Astrocyte of the cerebellum (primary cell): ENCODE measurements around the gene BBOF1.

Experiments
- DNase-seq: peaks from one replicate; pipeline ENCODE4 v3.0.0-alpha.2; 2011; ENCODE audit warnings: low read depth
- H3K4me3 ChIP-seq: 2 replicates; pipeline ENCODE4 v1.5.1; 2011; ENCODE audit warnings: mild to moderate bottlenecking, low read depth, low read length, moderate library complexity
- CTCF ChIP-seq: IDR thresholded peaks from 2 replicates; pipeline ENCODE4 v1.5.1; 2012; ENCODE audit warnings: low read length, low read depth, moderate library complexity, mild to moderate bottlenecking; ENCODE audit errors: missing control alignments
- in situ Hi-C: cut with HindIII; loops from 2 replicates; pipeline ENCODE4 v1.10.0; 2017; ENCODE audit warnings: low sequenced_read_pairs

BBOF1 gene

GRCh38 chr14:74029136-74029535 lies 10.0 kb downstream of the BBOF1 start:
- no peak overlapping the region for H3K4me3 ChIP-seq
- no peak for TF ChIP-seq CTCF
- in situ Hi-C loops = no loop called here
- DNase-seq = no peak

DNA sequence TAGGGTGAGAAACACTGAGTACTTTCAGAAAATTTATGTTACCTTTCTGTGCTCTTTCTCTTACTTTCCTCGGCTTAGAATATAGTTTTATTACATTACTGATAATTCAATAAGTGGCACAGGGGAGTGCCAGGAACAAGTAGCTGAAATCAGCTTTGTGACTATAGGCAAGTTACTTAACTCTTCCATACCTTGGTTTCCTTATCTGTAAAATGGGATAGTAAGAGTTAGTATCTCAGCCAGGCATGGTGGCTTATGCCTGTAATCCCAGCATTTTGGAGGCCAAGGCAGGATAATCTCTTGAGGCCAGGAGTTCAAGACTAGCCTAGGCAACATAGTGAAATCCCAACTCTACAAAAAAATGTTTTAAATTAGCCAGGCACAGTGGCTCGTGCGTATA lies 15.4 kb downstream of the BBOF1 start:
- no peak for TF ChIP-seq CTCF
- in situ Hi-C loops = no loop called here
- H3K4me3 ChIP-seq = no peak overlapping the region
- DNase-seq = no peak

DNA sequence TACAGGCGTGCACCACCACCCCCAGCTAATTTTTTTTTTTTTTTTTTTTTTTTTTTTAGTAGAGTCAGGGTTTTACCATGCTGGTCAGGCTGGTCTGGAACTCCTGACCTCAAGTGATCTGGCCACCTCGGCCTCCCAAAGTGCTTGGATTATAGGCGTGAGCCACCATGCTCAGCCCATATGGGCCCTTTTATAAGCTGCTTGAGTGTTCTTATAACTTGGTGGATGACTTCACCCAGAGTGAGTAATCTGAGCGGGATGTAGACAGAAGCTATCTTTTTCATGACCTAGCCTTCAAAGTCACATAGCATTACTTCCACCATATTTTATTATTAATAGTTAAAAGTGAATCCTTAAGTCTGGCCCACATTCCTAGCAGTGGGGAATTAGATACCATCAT lies 16.4 kb downstream of the BBOF1 start:
- H3K4me3 ChIP-seq = no peak overlapping the region
- TF ChIP-seq CTCF = no peak
- no peak for DNase-seq
- in situ Hi-C loops = no loop called here

DNA sequence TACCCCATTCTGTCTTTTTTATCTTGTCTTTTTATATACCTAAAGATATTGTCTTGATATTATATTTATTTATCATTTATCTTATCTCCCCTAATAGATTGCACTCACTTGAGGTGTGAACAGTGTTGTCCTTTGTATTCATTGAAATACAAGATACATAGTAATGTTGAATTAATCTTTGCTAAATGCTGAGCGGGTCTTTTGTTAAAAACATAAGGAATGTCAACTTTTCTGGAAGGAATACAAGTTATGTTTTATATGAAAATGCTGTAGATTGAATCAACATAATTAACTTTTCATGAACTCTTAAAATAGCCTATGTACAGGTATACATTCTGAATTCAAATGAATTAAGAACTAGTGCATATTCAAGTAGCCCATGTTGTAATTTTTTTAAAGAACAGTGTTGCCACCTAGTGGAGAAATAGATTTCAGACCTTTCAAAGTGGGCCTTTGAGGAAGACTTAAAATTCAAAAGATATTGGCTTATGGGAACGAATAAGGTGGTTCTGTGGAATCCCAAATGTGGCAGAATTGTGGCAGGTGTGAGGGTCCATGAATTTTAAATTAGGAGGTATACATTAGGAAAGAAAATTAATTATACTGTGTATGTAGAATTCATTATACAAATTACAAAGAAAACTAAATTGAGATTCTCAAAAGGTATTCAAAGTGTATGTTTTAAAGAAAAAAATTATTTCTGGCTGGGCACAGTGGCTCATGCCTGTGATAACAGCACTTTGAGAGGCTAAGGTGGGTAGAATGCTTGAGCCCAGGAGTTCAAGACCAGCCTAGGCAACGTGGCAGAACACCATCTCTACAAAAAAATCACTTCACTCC lies 19.1 kb downstream of the BBOF1 start:
- in situ Hi-C loops = no loop called here
- peak; percentile 38 for DNase-seq
- H3K4me3 ChIP-seq = no peak overlapping the region
- peak; percentile 38 for TF ChIP-seq CTCF

GRCh38 chr14:74042296-74042695 lies 23.1 kb downstream of the BBOF1 start:
- no peak for TF ChIP-seq CTCF
- in situ Hi-C loops = no loop called here
- no peak overlapping the region for H3K4me3 ChIP-seq
- no peak for DNase-seq

GRCh38 chr14:74045522-74045921 lies 26.4 kb downstream of the BBOF1 start:
- no peak for DNase-seq
- H3K4me3 ChIP-seq = no peak overlapping the region
- in situ Hi-C loops = no loop called here
- no peak for TF ChIP-seq CTCF
